ENCODE data around the gene HSPB1.

HSPB1 gene

GRCh38 chr7:76336094-76336493 lies 33.6 kb downstream of the HSPB1 start:
- DNase-seq: no peak

DNA sequence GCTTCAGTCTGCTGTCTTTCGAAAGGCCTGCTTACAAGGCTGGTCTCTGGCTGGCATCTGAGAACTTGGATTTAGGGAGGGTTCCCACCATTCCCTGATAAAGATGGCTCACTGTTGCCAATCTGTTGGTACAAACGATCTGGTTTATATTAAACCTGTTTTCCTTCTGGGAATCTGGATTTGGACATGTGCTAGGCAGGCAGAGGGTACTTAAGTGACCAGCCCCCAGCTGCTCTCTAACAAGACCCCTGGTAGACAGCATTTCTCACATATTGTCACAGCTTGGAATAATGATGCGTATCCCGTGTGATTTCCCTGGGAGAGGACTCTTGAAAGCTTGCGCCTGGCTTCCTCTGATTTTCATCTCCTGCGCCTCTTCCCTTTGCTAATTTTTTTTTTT lies 34.7 kb downstream of the HSPB1 start:
- no peak for DNase-seq

DNA sequence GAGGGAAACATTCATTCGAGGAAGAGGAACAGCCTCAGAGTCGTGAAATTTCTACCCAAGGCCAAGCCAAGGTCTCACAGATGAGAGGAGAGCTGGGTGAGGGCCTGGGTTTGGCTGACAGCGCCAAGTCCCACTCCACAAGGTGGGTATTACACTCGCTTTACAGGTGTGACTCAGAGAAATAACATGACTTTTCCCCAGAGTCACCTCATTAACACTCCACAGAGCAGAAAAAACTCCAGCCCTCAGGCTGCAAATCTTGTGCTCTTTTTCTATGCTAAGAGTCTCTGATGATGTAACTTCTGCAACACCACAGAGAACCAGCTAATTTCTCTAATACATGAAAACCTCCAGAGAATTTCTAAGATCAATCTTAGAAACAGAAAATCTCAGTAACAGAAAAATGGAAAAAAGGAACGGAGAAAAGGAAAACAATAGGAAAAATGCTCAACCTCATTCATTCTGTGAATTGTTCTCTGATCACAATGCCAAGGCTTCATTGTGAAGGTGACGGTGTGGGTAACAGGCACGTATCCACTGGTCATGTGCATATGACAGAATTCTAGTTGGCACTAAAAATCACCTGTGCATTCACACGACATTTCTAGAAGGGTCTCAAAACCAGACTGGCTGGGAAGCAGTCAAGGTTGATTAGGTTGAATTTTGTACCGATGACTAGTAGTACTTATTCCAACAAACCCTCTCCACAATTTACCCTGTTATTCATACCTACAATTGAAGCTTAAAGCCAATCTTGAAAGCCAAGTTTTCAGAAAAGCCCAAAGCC lies 36.0 kb downstream of the HSPB1 start:
- DNase-seq: no peak

GRCh38 chr7:76340617-76341131 lies 38.2 kb downstream of the HSPB1 start:
- no peak for DNase-seq

DNA sequence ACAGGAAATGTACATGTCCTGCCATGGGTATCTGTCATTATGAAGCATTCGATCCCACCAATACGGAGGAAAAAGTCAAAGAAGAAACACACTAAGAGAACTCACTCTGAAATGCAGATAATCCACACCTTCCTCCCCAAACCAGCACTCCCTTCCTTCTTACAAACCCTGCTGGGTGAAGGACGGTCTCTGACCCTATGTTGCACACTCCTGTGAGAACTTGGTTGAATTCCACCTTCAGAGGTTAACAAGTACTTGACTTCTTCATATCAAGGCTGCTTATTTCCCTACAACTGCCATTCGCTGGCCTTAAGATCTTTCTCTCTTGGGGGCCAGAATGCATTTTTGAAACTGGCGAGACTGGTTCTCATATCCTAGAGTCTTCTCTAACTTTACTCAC lies 39.7 kb downstream of the HSPB1 start:
- DNase-seq: no peak

DNA sequence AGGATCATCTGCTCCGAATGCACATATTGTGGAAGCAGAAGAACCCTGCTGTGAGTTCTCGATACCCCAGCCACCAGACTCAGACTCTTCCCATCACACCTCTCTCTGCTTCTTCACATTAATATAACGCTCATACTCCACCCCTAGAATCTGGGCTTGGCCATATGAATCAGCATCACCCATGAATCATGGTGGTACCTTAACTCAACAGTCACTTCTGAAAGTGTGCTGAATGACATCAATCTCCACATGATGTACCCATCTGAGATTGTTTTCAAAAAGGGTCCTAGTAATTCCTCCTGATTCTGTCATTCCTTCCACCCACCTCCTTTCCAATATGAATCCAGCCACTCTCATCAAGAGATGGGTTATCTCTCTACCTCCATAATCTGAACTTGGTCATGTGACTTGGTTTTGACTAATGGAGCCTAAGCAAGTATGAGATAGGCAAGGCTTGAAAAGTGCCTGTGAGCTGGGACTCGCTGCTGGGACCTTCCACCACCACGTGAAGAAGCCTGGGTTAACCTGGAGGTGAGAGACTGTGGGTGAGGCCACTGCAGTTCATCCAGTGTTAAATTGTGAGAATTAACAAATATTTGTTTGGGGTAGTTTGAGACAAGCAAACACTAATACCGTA lies 40.9 kb downstream of the HSPB1 start:
- DNase-seq: no peak

DNA sequence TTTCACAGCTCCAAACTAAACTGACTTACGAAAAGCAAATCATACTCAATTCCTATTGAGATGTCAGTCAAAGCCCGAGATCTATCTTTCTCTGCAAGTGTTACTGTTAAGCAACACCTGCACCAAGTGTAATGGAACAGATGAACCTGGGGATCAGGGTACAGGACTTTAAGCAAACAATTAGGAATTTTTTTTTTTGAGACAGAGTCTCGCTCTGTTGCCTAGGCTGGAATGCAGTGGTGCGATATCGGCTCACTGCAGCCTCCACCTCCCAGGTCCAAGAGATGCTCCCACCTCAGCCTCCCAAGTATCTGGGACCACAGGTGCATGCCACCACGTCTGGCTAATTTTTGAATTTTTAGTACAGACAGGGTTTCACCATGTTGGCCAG lies 41.5 kb downstream of the HSPB1 start:
- no peak for DNase-seq

- no peak for DNase-seq
These were observed 43.6 kb downstream of the HSPB1 start for GRCh38 chr7:76346097-76346496.

DNA sequence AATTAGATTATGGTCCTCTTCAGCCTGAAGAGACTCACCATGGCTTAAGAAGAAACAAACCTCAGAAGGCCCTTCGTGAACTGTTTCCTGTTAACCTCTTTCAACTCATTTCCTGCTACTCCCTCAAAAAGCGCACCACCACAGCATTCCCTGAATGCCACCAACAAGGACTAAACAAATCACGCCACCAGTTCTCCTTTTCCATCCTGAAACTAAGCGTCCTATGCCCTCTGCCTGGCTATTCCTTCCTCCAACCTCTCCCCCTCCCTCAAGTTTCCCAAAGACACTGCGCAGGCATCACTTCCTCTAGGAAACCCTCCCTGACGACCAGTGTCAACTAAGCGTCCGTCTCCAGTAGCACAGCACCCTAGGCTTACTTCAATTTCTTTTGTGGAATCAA lies 44.3 kb downstream of the HSPB1 start:
- DNase-seq: no peak

GRCh38 chr7:76347710-76348109 lies 45.2 kb downstream of the HSPB1 start:
- no peak for DNase-seq

GRCh38 chr7:76349313-76349885 lies 46.9 kb downstream of the HSPB1 start:
- DNase-seq: no peak

- DNase-seq: no peak
These were observed 48.9 kb downstream of the HSPB1 start for GRCh38 chr7:76351372-76351771.

- no peak for DNase-seq
These were observed 49.7 kb downstream of the HSPB1 start for GRCh38 chr7:76352193-76352592.

DNA sequence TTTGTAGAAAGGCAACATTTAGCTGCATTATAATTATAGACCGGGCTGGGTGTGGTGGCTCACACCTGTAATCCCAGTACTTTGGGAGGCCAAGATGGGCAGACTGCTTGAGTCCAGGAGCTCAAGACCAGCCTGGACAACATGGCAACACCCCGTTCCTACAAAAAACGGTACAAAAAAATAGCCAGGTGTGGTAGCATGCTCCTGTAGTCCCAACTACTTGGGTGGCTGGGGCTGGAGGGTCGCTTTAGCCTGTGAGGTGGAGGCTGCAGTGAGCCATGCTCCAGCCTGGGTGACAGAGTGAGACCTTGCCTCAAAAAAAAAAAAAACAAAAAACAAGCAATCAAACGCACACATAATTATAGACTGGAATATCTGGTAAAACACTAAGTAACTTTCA lies 51.3 kb downstream of the HSPB1 start:
- DNase-seq: no peak

All from NCI-H1930 (cell line).